MCF 10A (cell line): Measurements from ENCODE around the gene ALDH4A1. TPM values are rescaled to one million over a fixed set of nuclear protein-coding genes. Genes with fewer than 3 reads are reported as not detected.

Experiments
- BruUV-seq: library from RNA; stranded (reverse); fragments of 400-500 nt; replicated peaks from 2 replicates; lab custom pipeline; 2021; lab: Mats Ljungman, UMichigan
- CTCF ChIA-PET: fragments of 300-600 bp; sonication (Branson Sonifier 250); formaldehyde crosslinking; extraction: SDS; loops from one replicate; lab custom pipeline; 2021; ENCODE audit warnings: antibody characterized with exemption, inconsistent platforms; lab: Yijun Ruan, JAX
- POLR2A ChIA-PET: fragments of 300-600, 350-650 bp; sonication (Branson Sonifier 250); formaldehyde crosslinking; extraction: SDS; loops from one replicate; lab custom pipeline; 2020; ENCODE audit warnings: antibody characterized with exemption, inconsistent platforms; lab: Yijun Ruan, JAX
- DNase-seq: peaks from one replicate; pipeline ENCODE4 v3.0.0-alpha.2; 2018; ENCODE audit not compliant: unreplicated experiment
- H3K27ac Mint-ChIP-seq: one replicate; pipeline ENCODE4 v1.8.0; 2022; ENCODE audit warnings: mild to moderate bottlenecking, low read depth, mixed read lengths; ENCODE audit not compliant: unreplicated experiment
- H3K27me3 Mint-ChIP-seq: one replicate; pipeline ENCODE4 v1.8.0; 2022; ENCODE audit warnings: mixed read lengths; ENCODE audit not compliant: insufficient read depth, unreplicated experiment
- H3K36me3 Mint-ChIP-seq: one replicate; pipeline ENCODE4 v1.8.0; 2022; ENCODE audit warnings: mild to moderate bottlenecking, moderate library complexity, mixed read lengths; ENCODE audit not compliant: insufficient read depth, unreplicated experiment
- H3K4me1 Mint-ChIP-seq: one replicate; pipeline ENCODE4 v1.8.0; 2022; ENCODE audit warnings: mixed read lengths; ENCODE audit not compliant: insufficient read depth, unreplicated experiment
- H3K4me3 Mint-ChIP-seq: one replicate; pipeline ENCODE4 v1.8.0; 2022; ENCODE audit warnings: mild to moderate bottlenecking, moderate library complexity, mixed read lengths; ENCODE audit not compliant: unreplicated experiment
- H3K9me3 Mint-ChIP-seq: one replicate; pipeline ENCODE4 v1.8.0; 2022; ENCODE audit warnings: mixed read lengths; ENCODE audit not compliant: unreplicated experiment
- intact Hi-C: fragments of 100-400 bp; cut with micrococcal nuclease; formaldehyde crosslinking; loops from 2 replicates; pipeline ENCODE4 v1.14.1; 2022
- total RNA-seq: library from RNA; stranded (reverse); gene quantifications from 2 replicates; pipeline ENCODE4 v1.2.3, GENCODE V29; 2022
- TF ChIP-seq, protein P1 (sequence below): fragments of 200-600 bp; IDR thresholded peaks from one replicate; pipeline ENCODE4 v1.8.0; 2022; ENCODE audit warnings: antibody characterized with exemption, mild to moderate bottlenecking; ENCODE audit not compliant: unreplicated experiment

ALDH4A1 gene
- total RNA-seq, 1 experiment from 2014 or later: 6.3 TPM

DNA sequence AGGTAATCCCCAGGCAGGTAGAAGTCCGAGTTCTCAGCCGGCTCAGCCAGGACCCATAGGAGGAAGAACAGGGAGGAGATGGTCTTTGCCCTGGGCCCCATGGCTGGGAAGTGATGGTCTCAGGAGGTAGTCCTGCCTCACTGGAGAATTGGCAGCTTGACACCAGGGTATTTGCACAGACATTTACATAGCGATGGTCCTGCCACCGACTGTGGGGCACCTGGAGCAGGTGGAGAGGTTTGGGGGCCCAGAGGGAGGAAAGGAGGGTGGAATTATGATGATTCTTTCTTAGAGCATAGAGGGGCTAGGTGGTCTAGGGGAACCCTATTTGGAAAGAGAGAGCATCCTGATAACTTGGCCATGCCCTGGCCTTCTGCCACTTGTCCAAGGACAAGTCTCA, 42.8 kb downstream of the ALDH4A1 start, which contains the start of gene TAS1R2:
Gene TAS1R2, minus strand, starts transcription at position 101 of the 400 bp plus-strand sequence. Its CDS starts 0 bp downstream, at position 101.
- CTCF ChIA-PET: no interaction called here
- Mint-ChIP-seq H3K4me1 (no peaks in the 10 kb centered on the region), H3K36me3 (no peaks in the 10 kb centered on the region), H3K9me3 (no peaks in the 10 kb centered on the region), H3K4me3 (no peak within 1 kb of the TSS), H3K27ac (no peak within 1 kb of the TSS), H3K27me3 (peaks cover 36% of the 10 kb centered on the region)
- no peak for DNase-seq
- POLR2A ChIA-PET: no interaction called here
- TF ChIP-seq, protein P1, sequence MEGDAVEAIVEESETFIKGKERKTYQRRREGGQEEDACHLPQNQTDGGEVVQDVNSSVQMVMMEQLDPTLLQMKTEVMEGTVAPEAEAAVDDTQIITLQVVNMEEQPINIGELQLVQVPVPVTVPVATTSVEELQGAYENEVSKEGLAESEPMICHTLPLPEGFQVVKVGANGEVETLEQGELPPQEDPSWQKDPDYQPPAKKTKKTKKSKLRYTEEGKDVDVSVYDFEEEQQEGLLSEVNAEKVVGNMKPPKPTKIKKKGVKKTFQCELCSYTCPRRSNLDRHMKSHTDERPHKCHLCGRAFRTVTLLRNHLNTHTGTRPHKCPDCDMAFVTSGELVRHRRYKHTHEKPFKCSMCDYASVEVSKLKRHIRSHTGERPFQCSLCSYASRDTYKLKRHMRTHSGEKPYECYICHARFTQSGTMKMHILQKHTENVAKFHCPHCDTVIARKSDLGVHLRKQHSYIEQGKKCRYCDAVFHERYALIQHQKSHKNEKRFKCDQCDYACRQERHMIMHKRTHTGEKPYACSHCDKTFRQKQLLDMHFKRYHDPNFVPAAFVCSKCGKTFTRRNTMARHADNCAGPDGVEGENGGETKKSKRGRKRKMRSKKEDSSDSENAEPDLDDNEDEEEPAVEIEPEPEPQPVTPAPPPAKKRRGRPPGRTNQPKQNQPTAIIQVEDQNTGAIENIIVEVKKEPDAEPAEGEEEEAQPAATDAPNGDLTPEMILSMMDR: no peak
- intact Hi-C loops: no loop called here
- BruUV-seq: no TSS peak

DNA sequence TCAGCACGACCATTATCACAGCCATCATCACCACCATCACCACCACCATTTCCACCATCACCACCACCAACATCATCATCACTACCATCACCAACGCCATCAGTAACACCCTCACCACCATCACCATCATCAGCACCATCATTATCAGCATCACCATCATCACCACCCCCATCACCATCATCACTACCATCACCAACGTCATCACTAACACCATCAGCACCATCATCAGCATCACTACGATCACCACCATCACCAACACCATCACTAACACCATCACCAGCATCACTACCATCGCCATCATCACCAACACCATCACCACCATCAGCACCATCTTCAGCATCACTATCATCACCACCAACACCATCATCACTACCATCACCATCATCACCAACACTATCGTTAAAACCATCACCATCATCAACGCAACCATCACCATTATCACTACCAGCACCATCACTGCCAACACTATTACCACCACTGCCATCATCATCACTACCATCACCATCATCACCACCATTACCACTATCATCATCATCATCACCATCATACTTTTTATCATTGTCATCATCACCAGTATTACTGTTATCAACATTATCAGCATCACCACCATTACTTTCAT, 44.2 kb downstream of the ALDH4A1 start:
- Mint-ChIP-seq H3K4me1 (no peaks in the 10 kb centered on the region), H3K27me3 (peaks cover 22% of the 10 kb centered on the region), H3K9me3 (no peaks in the 10 kb centered on the region), H3K27ac (no peak overlapping the region), H3K36me3 (no peaks in the 10 kb centered on the region), H3K4me3 (no peak overlapping the region)
- POLR2A ChIA-PET: no interaction called here
- intact Hi-C loops: no loop called here
- no TSS peak for BruUV-seq
- TF ChIP-seq, protein P1: no peak
- no peak for DNase-seq
- CTCF ChIA-PET: no interaction called here

DNA sequence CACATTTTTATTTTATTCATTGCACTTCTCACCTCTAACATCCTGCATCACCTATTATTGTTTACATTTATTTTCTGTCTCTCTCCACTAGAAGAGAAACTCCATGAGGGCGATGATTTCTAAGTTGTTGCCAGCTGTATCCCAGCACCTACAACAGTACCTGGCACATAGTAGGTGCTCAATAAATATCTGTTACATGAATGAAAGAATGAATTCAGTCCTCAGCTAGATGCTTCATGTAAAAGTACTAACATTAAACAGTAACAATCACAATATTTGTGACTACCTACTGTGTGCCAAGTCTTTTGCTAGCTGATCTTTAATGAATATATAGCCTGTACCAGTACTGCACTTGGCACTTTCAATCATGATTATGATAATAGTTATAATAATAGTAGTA, 45.9 kb downstream of the ALDH4A1 start:
- TF ChIP-seq, protein P1: no peak
- ChIA-PET CTCF (interaction anchor here (0.7 kb wide), 1 partner anchor 14 kb away, joined by 3 read pairs; no protein-coding TSS in a partner anchor), POLR2A (no interaction called here)
- H3K27me3 Mint-ChIP-seq: peaks cover 20% of the 10 kb centered on the region
- no peaks in the 10 kb centered on the region for H3K9me3 Mint-ChIP-seq
- H3K4me1 Mint-ChIP-seq: no peaks in the 10 kb centered on the region
- intact Hi-C loops: no loop called here
- no peak for DNase-seq
- H3K4me3 Mint-ChIP-seq: no peak overlapping the region
- no peak overlapping the region for H3K27ac Mint-ChIP-seq
- H3K36me3 Mint-ChIP-seq: no peaks in the 10 kb centered on the region
- no TSS peak for BruUV-seq

DNA sequence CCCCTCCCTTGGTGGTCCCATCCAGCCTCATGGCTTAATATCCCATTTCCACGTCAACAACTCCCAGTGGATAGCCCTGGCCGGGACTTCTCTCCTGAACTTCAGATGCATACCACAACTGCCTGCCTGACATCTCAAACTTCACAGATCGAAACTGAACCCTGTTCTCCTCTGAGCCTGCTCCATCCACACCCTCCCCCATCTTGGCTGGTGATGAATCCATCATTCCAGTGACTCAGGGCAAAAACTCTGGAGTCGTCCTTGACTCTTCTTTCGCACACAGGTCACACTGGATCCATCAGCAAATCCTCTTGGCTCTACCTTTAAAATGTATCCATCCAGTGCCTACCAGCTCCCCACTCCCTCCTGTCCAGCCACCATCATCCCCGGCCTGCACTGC, 46.8 kb downstream of the ALDH4A1 start:
- Mint-ChIP-seq H3K9me3 (no peaks in the 10 kb centered on the region), H3K27ac (no peak overlapping the region), H3K4me1 (no peaks in the 10 kb centered on the region), H3K27me3 (peaks cover 20% of the 10 kb centered on the region), H3K36me3 (no peaks in the 10 kb centered on the region), H3K4me3 (no peak overlapping the region)
- POLR2A ChIA-PET: no interaction called here
- intact Hi-C loops: no loop called here
- TF ChIP-seq, protein P1: no peak
- DNase-seq: no peak
- CTCF ChIA-PET: no interaction called here
- BruUV-seq: no TSS peak
